ENCODE data around the gene EIF5B. TPM values are rescaled to one million over a fixed set of nuclear protein-coding genes. Genes with fewer than 3 reads are reported as not detected.

EIF5B gene
- total and polyA plus RNA-seq, 2 of the 8 experiments (the other 6 are each of a cell fraction or from before 2014, with no cell fraction given) = 10.7 to 64.5 TPM

- Histone ChIP-seq H3K79me1 (ENCODE audit: low read depth, low read length) (no peaks in the 10 kb centered on the region), H3K23ac (ENCODE audit: insufficient read length) (no peak overlapping the region), H3K27me3 (replicated peaks in 1 of 4; ENCODE audit: control insufficient read depth in 3 of 4, extremely low read depth in 1 of 4, insufficient read depth in 3 of 4, low read length in 3 of 4) (no peaks in the 10 kb centered on the region), H3K27ac (ENCODE audit: low read depth, low read length) (no peak overlapping the region), H3K9me3 (ENCODE audit: insufficient read depth in 2 of 2, low read depth in 1 of 2, low read length in 1 of 2) (no peaks in the 10 kb centered on the region), H3K23me2 (ENCODE audit: low read depth, low read length) (no peaks in the 10 kb centered on the region), H4K91ac (replicated peaks; ENCODE audit: insufficient read length, low read length) (no peak overlapping the region), H3K9ac (replicated peaks in 1 of 4; ENCODE audit: extremely low read depth in 1 of 4, low read depth in 3 of 4, low read length in 3 of 4) (no peak overlapping the region), H3K56ac (replicated peaks; ENCODE audit: insufficient read length, low read depth, low read length) (no peak overlapping the region), H3K4me1 (replicated peaks in 1 of 4; ENCODE audit: control insufficient read depth in 3 of 4, insufficient read depth in 4 of 4, low read length in 3 of 4) (no peaks in the 10 kb centered on the region), H3K4ac (replicated peaks; ENCODE audit: insufficient read length, low read depth, low read length) (no peak overlapping the region), H2BK20ac (ENCODE audit: low read length) (no peak overlapping the region), H2AK5ac (ENCODE audit: low read depth, low read length) (no peak overlapping the region), H2BK12ac (ENCODE audit: low read depth, low read length) (no peak overlapping the region), H3K4me2 (ENCODE audit: insufficient read depth in 1 of 2, low read depth in 2 of 2, low read length in 2 of 2) (no peak overlapping the region), H3K18ac (ENCODE audit: extremely low read depth, low read length) (no peak overlapping the region), H3K79me2 (ENCODE audit: control insufficient read depth in 1 of 2, insufficient read depth in 2 of 2, low read length in 2 of 2) (no peaks in the 10 kb centered on the region; a peak in 1 of 4 replicates), H2AFZ (ENCODE audit: low read length) (no peak overlapping the region), H4K20me1 (replicated peaks in 1 of 2; ENCODE audit: control insufficient read depth in 1 of 2, insufficient read depth in 2 of 2, low read length in 2 of 2) (no peaks in the 10 kb centered on the region), H2BK120ac (replicated peaks; ENCODE audit: low read depth, low read length) (no peak overlapping the region), H3K4me3 (ENCODE audit: extremely low read depth in 1 of 4, insufficient read depth in 2 of 4, low read depth in 3 of 4, low read length in 4 of 4) (no peak overlapping the region), H4K8ac (ENCODE audit: extremely low read depth, insufficient read depth, low read length) (no peak overlapping the region), H2BK15ac (ENCODE audit: low read length) (no peak overlapping the region), H2BK5ac (ENCODE audit: low read depth, low read length) (no peak overlapping the region), H4K5ac (ENCODE audit: insufficient read length, low read depth, low read length) (no peak overlapping the region), H3K36me3 (ENCODE audit: control insufficient read depth in 2 of 4, insufficient read depth in 4 of 4, low read length in 3 of 4) (peaks cover 17 to 81% (median 47%) of the 10 kb centered on the region in 4 experiments), H3K14ac (ENCODE audit: insufficient read length) (no peak overlapping the region)
- WGBS, 2 experiments (ENCODE audit: extremely low coverage in 1 of 2, insufficient coverage in 1 of 2, insufficient read length in 1 of 2, insufficient replicate concordance in 2 of 2, low coverage in 1 of 2, low lambda C conversion rate in 2 of 2, missing lambda C conversion rate in 1 of 2) = 88% methylated on average over 2 of the region's 2 CpGs; no CpG with 5 or more reads in 1 of the 2 experiments
- FAIRE-seq = no peak
- CTCF ChIA-PET (ENCODE audit: partially characterized antibody) = interaction anchor here (1.1 to 1.3 kb wide), 2 partner anchors 9 to 42 kb away, joined by 3 to 5 read pairs; no protein-coding TSS in a partner anchor
- TF ChIP-seq EZH2 (IDR thresholded peaks at IDR 0.05; ENCODE audit: low read depth, low read length, severe bottlenecking) = no peak
- TF ChIP-seq POU5F1 (IDR thresholded peaks at IDR 0.05; ENCODE audit: low read depth, low read length) = no peak
- no peak for TF ChIP-seq JUND (IDR thresholded peaks at IDR 0.05; ENCODE audit: low read length)
- POLR2A ChIA-PET (ENCODE audit: partially characterized antibody) = no interaction called here
- no peak for DNase-seq (ENCODE audit: low read depth in 1 of 2, low spot score in 2 of 2)
Measured at GRCh38 chr2:99365661-99366060, 28.5 kb downstream of the EIF5B start.

Measured in H1 (cell line).